ENCODE data around the gene ADAM23.

ADAM23 gene

DNA sequence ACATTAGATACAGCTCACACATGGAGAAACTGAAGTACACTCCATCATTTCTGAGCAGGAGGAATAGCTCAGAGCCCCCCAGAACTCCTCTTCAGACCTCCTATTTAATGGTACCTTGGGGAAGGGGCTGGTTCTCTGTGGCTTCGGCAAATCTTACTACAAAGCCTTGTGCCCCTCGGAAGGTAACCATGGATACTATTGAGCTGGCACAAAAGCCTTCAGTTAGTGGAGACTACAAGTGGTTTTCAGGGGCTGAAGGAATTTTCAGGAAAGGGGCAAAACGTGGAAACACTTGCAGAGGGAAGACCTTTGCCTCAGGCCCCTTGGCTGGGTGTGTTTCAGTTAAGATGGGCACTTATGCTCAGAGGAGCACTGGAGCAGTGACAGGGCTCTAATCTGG is 197.9 kb downstream of the ADAM23 start:
- no peak for DNase-seq (ENCODE audit: low read depth in 2 of 2)

DNA sequence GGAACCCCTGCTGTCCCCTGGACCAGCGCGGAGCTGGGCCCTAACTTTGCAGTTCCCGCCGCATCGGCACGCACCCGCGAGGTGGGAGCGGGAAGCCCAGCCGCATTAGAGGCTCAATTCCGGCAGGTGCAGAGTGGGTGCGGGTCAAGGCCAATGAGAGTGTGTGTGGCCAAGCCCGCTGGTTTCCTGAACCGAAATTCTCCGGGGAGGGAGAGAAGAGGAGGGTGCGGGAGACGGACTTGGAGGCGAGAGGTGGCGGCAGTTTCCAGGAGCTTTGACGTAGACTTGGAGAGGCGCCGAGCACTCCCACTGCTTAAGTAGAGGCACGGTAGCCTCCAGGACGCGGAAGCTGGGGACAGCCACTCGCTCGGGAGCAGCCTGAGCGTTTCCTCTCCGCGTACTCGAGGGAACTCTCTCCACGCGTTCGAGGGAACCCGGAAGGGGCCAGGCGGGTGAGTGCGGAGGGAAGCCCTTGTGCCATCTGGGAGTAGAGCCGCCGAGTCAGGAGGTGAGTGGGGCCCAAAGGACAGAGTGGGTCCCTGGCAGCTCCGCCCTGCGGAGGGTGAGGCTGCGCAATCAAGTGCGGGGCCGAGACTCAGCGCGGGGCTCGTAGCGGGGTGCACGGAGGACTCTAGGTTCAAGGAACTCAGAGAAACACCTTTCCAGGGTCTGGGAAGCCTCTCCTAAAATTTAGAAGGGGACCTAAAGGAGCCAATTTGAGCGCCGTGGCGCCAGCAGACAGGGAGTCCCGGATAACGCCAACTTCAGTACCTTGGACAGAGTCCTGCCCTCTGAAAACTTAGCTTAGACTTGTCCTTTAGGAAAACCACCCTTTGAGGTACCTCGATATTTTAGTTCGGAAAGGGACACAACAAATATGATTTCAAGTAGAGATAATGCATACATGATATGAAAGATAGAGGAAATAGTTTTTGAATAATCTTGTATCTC is 199.0 kb downstream of the ADAM23 start, which contains the start of gene FAM237A:
FAM237A (plus strand) TSS at position 413 of the 951 bp plus-strand sequence. CDS start 1,750 bp downstream, outside the sequence.
- peak; percentile 27 to 37 for DNase-seq (ENCODE audit: low read depth in 2 of 2)

DNA sequence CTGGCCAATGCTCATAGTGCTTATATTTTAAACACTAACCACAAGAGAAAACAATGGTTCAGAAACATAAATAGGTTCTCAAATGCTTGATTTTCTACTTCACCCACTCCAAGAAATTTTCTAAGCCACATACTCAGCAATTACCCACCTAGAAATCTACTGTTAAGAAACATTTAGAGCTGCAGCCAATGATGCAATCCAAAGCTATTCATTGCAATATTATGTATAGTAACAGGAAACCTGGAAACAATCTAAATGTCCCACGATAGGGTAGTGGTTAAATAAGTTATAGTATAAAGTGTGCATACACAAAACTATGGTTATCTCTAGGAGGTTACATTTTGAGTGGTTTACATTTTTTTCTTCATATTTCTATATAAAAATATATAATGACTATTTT is 204.7 kb downstream of the ADAM23 start:
- peak in 1 of 2 experiments; percentile 0 for DNase-seq (ENCODE audit: low read depth in 2 of 2)

DNA sequence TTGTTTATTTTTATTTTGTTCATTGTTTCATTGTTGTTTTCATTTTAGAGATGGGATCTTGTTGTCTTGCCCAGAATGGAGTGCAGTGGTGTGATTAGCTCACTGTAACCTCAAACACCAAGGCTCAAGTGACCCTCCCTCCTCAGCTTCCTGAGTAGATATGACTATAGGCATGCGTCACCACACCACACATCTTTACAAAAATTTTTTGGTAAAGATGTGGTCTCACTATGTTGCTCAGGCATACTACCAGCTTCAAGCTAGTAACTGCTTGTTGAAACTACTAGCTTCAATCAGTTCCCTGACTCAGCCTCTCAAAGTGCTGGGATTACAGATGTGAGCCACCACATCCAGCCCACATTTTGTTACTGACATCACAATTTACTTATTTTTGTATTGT is 213.8 kb downstream of the ADAM23 start:
- no peak for DNase-seq (ENCODE audit: low read depth in 2 of 2)

DNA sequence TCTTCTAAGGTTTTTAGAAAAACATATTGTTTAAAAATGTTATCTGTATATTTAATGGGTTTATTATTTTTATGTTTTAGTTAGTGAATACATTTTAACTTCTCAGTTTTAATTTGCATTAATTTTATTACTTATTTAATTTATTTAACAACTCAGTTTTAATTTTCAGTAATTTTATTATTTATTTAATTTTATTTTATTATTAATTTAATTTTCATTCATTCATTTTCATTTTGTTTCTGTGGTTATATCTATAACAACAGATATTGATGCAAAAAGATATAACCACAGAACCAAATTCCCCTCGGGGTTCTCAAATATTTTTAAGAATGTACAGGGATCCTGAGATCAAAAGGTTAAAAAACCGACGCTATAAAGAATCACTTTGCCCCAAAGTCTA is 221.9 kb downstream of the ADAM23 start:
- no peak for DNase-seq (ENCODE audit: low read depth in 2 of 2)
